ENCODE results near the gene ZNF330. TPM values are rescaled to one million over a fixed set of nuclear protein-coding genes. Genes with fewer than 3 reads are reported as not detected.

Gene ZNF330
- polyA plus RNA-seq, 1 experiment: 19.8 TPM

DNA sequence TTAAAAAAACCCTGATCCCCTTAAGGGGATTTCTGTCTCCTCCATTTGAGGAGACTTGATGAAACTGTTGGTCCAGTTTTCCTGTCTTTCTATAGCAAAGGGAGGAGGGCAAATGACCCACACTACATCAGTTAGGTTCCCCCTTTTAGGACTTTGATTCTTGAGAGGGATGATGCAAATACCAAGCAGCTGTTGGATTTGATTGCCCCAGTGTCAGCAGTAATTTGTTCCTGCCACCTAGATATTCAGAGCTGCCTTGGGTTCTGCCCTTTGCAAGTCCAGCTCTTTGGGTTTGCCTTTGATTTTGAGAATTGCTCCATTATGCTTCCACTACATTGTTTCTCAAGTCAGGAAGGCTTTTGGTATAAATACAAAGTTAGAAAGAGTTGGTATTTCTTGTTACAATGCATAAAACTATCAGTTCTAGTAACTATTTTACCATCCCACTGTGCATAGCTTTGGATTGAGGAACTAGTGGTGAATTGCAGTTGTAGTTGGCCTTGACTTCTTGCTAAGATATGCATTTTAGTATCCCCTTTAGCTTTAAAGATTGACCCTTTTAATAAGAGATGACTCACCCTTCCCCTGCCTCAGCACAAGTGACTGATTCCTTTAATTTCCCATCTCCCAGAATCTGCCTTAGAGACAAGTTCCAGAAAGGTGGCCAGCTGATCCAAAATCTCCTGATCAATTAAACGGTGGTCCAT is 24.3 kb upstream of the ZNF330 start:
- Histone ChIP-seq H3K27me3 (ENCODE audit: control insufficient read depth, insufficient read depth, low read length) (0 out of 2 replicates have a peak, but pooled peaks cover 2% of the 10 kb centered on the region), H3K36me3 (ENCODE audit: control insufficient read depth, insufficient read depth, low read length) (no peaks in the 10 kb centered on the region), H3K4me3 (ENCODE audit: low read depth, low read length) (no peak overlapping the region)
- no peak for DNase-seq (ENCODE audit: low read depth)
- TF ChIP-seq, protein P1, sequence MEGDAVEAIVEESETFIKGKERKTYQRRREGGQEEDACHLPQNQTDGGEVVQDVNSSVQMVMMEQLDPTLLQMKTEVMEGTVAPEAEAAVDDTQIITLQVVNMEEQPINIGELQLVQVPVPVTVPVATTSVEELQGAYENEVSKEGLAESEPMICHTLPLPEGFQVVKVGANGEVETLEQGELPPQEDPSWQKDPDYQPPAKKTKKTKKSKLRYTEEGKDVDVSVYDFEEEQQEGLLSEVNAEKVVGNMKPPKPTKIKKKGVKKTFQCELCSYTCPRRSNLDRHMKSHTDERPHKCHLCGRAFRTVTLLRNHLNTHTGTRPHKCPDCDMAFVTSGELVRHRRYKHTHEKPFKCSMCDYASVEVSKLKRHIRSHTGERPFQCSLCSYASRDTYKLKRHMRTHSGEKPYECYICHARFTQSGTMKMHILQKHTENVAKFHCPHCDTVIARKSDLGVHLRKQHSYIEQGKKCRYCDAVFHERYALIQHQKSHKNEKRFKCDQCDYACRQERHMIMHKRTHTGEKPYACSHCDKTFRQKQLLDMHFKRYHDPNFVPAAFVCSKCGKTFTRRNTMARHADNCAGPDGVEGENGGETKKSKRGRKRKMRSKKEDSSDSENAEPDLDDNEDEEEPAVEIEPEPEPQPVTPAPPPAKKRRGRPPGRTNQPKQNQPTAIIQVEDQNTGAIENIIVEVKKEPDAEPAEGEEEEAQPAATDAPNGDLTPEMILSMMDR (IDR thresholded peaks at IDR 0.05; ENCODE audit: insufficient read depth, low read depth, low read length): no peak
- ChIA-PET POLR2A (no interaction called here), CTCF (no interaction called here)

DNA sequence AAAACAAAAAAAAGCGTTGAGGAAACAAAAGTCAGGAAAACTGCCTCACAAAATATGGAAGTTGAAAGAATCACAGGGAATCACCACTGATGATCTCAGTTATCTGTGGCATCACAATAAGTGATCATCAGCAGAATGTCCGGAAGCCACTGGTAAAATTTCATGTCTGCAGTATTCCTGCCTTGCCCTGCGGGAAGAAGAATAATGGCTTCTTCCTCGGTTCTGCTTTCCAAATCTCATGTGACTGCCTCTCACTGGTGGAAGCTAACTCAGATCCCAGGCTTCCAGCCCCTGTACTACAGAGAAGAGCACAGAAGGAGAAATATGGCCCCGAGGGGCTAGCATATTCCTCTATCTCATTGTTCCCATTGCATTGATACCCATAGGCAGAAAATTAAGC is 12.7 kb upstream of the ZNF330 start:
- TF ChIP-seq, protein P1 (IDR thresholded peaks at IDR 0.05; ENCODE audit: insufficient read depth, low read depth, low read length): no peak
- DNase-seq (ENCODE audit: low read depth): no peak
- ChIA-PET CTCF (interaction anchor here (0.7 kb wide), 1 partner anchor 884 kb away, joined by 3 read pairs; no protein-coding TSS in a partner anchor), POLR2A (no interaction called here)
- no peaks in the 10 kb centered on the region for H3K36me3 ChIP-seq (ENCODE audit: control insufficient read depth, insufficient read depth, low read length)
- H3K4me3 ChIP-seq (ENCODE audit: low read depth, low read length): no peak overlapping the region
- H3K27me3 ChIP-seq (ENCODE audit: control insufficient read depth, insufficient read depth, low read length): no peaks in the 10 kb centered on the region; the same call in none of the 2 replicates

DNA sequence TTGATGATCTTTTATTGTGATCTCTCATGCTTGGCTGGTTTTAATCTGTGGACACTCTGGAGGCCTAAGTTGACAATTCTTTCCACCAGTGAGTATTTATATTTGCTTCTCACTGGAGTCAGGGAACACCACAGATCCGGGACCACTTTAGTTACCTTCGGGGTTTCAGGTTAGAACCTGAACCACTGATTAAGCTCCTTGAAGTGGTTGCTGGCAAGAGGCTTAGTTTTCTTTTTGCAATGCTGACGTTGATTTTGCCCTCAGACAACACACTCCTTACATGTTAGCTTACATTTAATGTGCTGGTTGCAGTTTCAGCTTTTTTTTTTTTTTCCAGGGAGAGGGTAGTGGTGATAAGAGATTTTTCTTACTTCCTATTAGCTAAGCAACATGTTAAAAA is 10.5 kb upstream of the ZNF330 start:
- POLR2A ChIA-PET: no interaction called here
- CTCF ChIA-PET: no interaction called here

DNA sequence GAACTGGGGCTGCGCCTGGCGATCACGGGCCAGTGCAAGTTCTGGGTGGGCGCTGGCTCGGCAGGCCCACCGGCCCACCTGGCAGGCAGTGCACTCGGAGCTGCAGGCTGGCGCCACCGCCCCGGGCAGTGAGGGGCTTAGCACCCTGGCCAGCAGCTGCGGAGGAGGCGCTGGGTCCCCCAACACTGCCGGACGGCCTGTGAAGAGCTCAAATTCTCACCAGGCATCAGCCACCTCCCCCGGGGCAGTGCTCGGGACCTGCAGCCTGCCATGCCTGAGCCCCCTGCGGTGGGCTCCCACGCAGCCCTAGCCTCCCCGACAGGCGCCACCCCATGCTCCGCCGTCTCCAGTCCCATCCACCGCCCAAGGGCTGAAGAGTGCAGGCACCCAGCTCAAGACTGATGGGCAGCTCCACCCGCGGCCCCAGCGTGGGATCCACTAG is 7.1 kb upstream of the ZNF330 start:
- POLR2A ChIA-PET: no interaction called here

More for the DNA sequence above, 10.5 kb upstream of the ZNF330 start:
- Histone ChIP-seq H3K27me3 (ENCODE audit: control insufficient read depth, insufficient read depth, low read length) (no peaks in the 10 kb centered on the region; the same call in none of the 2 replicates), H3K36me3 (ENCODE audit: control insufficient read depth, insufficient read depth, low read length) (no peaks in the 10 kb centered on the region), H3K4me3 (ENCODE audit: low read depth, low read length) (no peak overlapping the region)
- no peak for DNase-seq (ENCODE audit: low read depth)
- TF ChIP-seq, protein P1 (IDR thresholded peaks at IDR 0.05; ENCODE audit: insufficient read depth, low read depth, low read length): no peak

DNA sequence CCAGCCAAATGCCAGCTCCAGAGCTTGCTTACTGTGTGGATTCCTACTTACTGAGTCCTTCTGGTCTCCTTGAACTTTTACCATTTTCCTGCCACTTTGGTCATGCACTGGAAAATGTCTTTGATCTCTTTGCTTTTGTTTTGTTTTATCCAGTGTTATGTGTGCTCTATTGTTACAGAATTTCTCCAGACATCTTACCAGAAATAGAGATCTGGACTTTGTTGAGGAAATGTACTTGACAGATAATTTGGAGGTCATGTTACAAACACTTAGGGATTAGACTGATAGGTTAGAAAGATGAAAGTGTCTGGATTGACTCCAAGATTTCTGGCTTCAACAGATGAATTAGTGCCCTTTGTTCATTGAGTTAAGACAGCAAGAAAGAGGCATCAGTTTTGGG is 5.7 kb upstream of the ZNF330 start:
- H3K27me3 ChIP-seq (ENCODE audit: control insufficient read depth, insufficient read depth, low read length): no peaks in the 10 kb centered on the region; the same call in 1 of the 2 replicates
- TF ChIP-seq, protein P1 (IDR thresholded peaks at IDR 0.05; ENCODE audit: insufficient read depth, low read depth, low read length): no peak
- H3K4me3 ChIP-seq (ENCODE audit: low read depth, low read length): no peak overlapping the region
- ChIA-PET CTCF (no interaction called here), POLR2A (no interaction called here)
- no peak for DNase-seq (ENCODE audit: low read depth)
- H3K36me3 ChIP-seq (ENCODE audit: control insufficient read depth, insufficient read depth, low read length): no peaks in the 10 kb centered on the region

More for the DNA sequence above, 7.1 kb upstream of the ZNF330 start:
- TF ChIP-seq, protein P1 (IDR thresholded peaks at IDR 0.05; ENCODE audit: insufficient read depth, low read depth, low read length): no peak
- no peak for DNase-seq (ENCODE audit: low read depth)
- CTCF ChIA-PET: no interaction called here
- Histone ChIP-seq H3K4me3 (ENCODE audit: low read depth, low read length) (no peak overlapping the region), H3K27me3 (ENCODE audit: control insufficient read depth, insufficient read depth, low read length) (no peaks in the 10 kb centered on the region; the same call in 1 of the 2 replicates), H3K36me3 (ENCODE audit: control insufficient read depth, insufficient read depth, low read length) (no peaks in the 10 kb centered on the region)
